Caco-2 (cell line): Measurements from ENCODE around the gene TEX22. TPM values are rescaled to one million over a fixed set of nuclear protein-coding genes. Genes with fewer than 3 reads are reported as not detected.
A peak's percentile ranks its signal among the peaks of the same experiment; 100 is the strongest.

ENCODE experiments used
- BruUV-seq: library from RNA; stranded (reverse); fragments of 400-500 nt; replicated peaks from 2 replicates; lab custom pipeline; 2021; lab: Mats Ljungman, UMichigan
- CTCF ChIA-PET: fragments of 300-600 bp; sonication (Branson Sonifier 250); formaldehyde crosslinking; loops from one replicate; lab custom pipeline; 2022; ENCODE audit warnings: antibody characterized with exemption; lab: Charles Lee
- POLR2A ChIA-PET: fragments of 300-600 bp; sonication (Branson Sonifier 250); formaldehyde crosslinking; loops from one replicate; lab custom pipeline; 2022; ENCODE audit warnings: antibody characterized with exemption; lab: Charles Lee
- DNase-seq, 2 experiments: peaks; one replicate each; pipeline versions ENCODE4 v3.0.0 to v3.0.0-alpha.2; 2020 to 2022
- H3K27me3 ChIP-seq: replicated peaks from 2 replicates; pipeline ENCODE4 v1.6.0; 2011; ENCODE audit warnings: low read length; ENCODE audit not compliant: control insufficient read depth, insufficient read depth
- H3K36me3 ChIP-seq: 2 replicates; pipeline ENCODE4 v1.5.1; 2011; ENCODE audit warnings: low read length; ENCODE audit not compliant: control insufficient read depth, insufficient read depth
- H3K4me1 ChIP-seq: fragments of 250-450 bp; sonication (Bioruptor Pico); 2 replicates; pipeline ENCODE4 v1.5.1; 2020; ENCODE audit warnings: mild to moderate bottlenecking
- H3K4me3 ChIP-seq: 2 replicates; pipeline ENCODE4 v1.5.1; 2011; ENCODE audit warnings: low read depth, mild to moderate bottlenecking, control low read depth, low read length
- H3K9me3 ChIP-seq: fragments of 250-450 bp; sonication (Bioruptor Pico); 2 replicates; pipeline ENCODE4 v1.5.1; 2020; ENCODE audit warnings: mild to moderate bottlenecking, moderate library complexity
- H3K27ac Mint-ChIP-seq: one replicate; pipeline ENCODE4 v1.8.0; 2022; ENCODE audit warnings: mixed read lengths; ENCODE audit not compliant: unreplicated experiment
- H3K27me3 Mint-ChIP-seq: one replicate; pipeline ENCODE4 v1.8.0; 2022; ENCODE audit warnings: mixed read lengths; ENCODE audit not compliant: insufficient read depth, unreplicated experiment
- H3K36me3 Mint-ChIP-seq: one replicate; pipeline ENCODE4 v1.8.0; 2022; ENCODE audit warnings: mild to moderate bottlenecking, mixed read lengths; ENCODE audit not compliant: insufficient read depth, unreplicated experiment
- H3K4me1 Mint-ChIP-seq: one replicate; pipeline ENCODE4 v1.8.0; 2022; ENCODE audit warnings: low read depth, mixed read lengths; ENCODE audit not compliant: unreplicated experiment
- H3K4me3 Mint-ChIP-seq: one replicate; pipeline ENCODE4 v1.8.0; 2022; ENCODE audit warnings: mild to moderate bottlenecking, moderate library complexity, mixed read lengths; ENCODE audit not compliant: unreplicated experiment
- H3K9me3 Mint-ChIP-seq: one replicate; pipeline ENCODE4 v1.8.0; 2022; ENCODE audit warnings: mixed read lengths; ENCODE audit not compliant: unreplicated experiment
- intact Hi-C: fragments of 100-400 bp; cut with micrococcal nuclease; formaldehyde crosslinking; loops from one replicate; pipeline ENCODE4 v1.10.0; 2022; ENCODE audit not compliant: unreplicated experiment
- total RNA-seq: library from RNA; stranded (reverse); gene quantifications from 2 replicates; pipeline ENCODE4 v1.2.3, GENCODE V29; 2022
- TF ChIP-seq, protein P1 (sequence below), 2 experiments: fragments of 200-600 bp in 1 of 2; IDR thresholded peaks; 1 replicate in 1 of 2; 2 replicates in 1 of 2; pipeline versions ENCODE4 v1.5.1 to v1.8.0; 2011 to 2022; ENCODE audit warnings: antibody characterized with exemption in 1 of 2, control low read depth in 1 of 2, inconsistent platforms in 1 of 2, low read depth in 1 of 2, low read length in 1 of 2, mild to moderate bottlenecking in 1 of 2, moderate library complexity in 1 of 2; ENCODE audit not compliant: insufficient read depth in 1 of 2, severe bottlenecking in 1 of 2, unreplicated experiment in 1 of 2

The TEX22 gene
- total RNA-seq, 1 experiment from 2014 or later: 0.86 TPM

DNA sequence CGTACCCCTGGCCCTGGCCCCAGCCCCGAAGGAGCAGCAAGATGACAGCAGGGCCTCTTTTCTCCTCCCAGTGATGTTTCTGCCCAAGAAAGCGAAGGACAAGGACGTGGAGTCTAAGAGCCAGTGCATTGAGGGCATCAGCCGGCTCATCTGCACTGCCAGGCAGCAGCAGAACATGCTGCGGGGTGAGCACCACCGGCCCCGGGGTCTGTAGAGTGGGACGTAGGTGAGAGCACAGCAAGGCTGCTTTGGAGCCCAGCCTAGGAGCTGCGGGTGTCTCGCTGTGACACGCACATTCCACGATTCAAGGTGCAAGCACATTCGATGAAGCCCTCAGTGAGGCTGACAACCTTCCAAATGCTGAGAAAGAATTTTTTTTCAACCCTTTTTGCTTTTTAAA is 5.2 kb upstream of the TEX22 start:
- intact Hi-C loops: no loop called here
- POLR2A ChIA-PET: no interaction called here
- no TSS peak for BruUV-seq
- H3K36me3 ChIP-seq: no peaks in the 10 kb centered on the region
- peaks cover 6% of the 10 kb centered on the region; the same call in 1 of the 2 replicates for H3K4me1 ChIP-seq
- TF ChIP-seq, protein P1, sequence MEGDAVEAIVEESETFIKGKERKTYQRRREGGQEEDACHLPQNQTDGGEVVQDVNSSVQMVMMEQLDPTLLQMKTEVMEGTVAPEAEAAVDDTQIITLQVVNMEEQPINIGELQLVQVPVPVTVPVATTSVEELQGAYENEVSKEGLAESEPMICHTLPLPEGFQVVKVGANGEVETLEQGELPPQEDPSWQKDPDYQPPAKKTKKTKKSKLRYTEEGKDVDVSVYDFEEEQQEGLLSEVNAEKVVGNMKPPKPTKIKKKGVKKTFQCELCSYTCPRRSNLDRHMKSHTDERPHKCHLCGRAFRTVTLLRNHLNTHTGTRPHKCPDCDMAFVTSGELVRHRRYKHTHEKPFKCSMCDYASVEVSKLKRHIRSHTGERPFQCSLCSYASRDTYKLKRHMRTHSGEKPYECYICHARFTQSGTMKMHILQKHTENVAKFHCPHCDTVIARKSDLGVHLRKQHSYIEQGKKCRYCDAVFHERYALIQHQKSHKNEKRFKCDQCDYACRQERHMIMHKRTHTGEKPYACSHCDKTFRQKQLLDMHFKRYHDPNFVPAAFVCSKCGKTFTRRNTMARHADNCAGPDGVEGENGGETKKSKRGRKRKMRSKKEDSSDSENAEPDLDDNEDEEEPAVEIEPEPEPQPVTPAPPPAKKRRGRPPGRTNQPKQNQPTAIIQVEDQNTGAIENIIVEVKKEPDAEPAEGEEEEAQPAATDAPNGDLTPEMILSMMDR (IDR thresholded peaks at IDR 0.05; ENCODE audit: insufficient read depth in 1 of 2, low read depth in 1 of 2, low read length in 1 of 2, severe bottlenecking in 1 of 2, unreplicated experiment in 1 of 2): no peak
- H3K27me3 ChIP-seq: no peaks in the 10 kb centered on the region
- H3K9me3 ChIP-seq: no peaks in the 10 kb centered on the region
- no peak overlapping the region for H3K27ac Mint-ChIP-seq
- H3K36me3 Mint-ChIP-seq: peaks cover 13% of the 10 kb centered on the region
- H3K9me3 Mint-ChIP-seq: no peaks in the 10 kb centered on the region
- CTCF ChIA-PET: no interaction called here
- H3K4me3 ChIP-seq: no peak overlapping the region
- DNase-seq: peak in 1 of 2 experiments; percentile 15
- H3K4me3 Mint-ChIP-seq: no peak overlapping the region
- H3K4me1 Mint-ChIP-seq: no peaks in the 10 kb centered on the region
- H3K27me3 Mint-ChIP-seq: no peaks in the 10 kb centered on the region

DNA sequence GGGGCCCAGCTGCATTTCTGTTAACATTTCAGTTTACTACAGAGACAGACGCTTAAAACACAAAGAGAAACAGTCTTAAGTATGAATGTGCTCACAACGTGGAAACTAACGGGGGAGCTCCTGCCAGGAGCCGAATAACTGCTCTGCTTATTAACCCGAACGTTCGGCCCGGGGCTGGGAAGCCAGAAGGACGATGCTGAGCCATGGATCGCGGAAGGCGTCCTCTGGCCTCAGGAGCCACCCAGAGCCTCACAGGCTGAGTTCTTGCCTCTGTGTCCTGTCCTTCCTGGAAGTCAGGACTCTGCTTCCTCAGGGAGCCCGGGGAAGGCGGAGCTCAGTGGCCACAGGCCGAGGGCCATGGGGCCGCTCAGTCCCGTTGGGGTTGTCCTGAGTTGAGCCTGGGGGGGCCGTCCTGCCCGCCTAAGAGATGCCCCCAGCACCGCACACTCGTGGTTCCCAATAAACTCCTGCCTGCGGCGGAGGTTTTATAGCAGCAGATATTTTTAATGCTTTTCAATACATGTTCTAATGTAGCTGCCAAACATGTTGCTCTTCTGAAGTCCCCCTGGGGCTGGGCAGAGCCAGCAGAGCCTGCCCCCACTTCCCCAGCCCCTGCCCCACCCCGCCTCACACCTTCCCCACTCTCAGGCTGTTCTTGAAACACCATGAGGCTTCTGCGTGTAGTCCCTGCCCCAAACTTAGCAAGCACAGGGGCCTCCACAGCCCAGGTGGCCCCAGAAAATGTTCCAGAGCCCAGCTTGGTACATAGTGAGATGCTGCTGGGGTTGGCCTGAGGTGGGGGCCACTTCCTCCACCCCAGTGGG is 3.4 kb upstream of the TEX22 start:
- Mint-ChIP-seq H3K27me3 (no peaks in the 10 kb centered on the region), H3K4me1 (no peaks in the 10 kb centered on the region), H3K4me3 (no peak overlapping the region), H3K9me3 (no peaks in the 10 kb centered on the region), H3K27ac (no peak overlapping the region), H3K36me3 (peaks cover 9% of the 10 kb centered on the region)
- BruUV-seq: no TSS peak
- POLR2A ChIA-PET: no interaction called here
- TF ChIP-seq, protein P1 (IDR thresholded peaks at IDR 0.05; ENCODE audit: insufficient read depth in 1 of 2, low read depth in 1 of 2, low read length in 1 of 2, severe bottlenecking in 1 of 2, unreplicated experiment in 1 of 2): no peak
- H3K4me3 ChIP-seq: no peak overlapping the region
- H3K36me3 ChIP-seq: peaks cover 1% of the 10 kb centered on the region; the same call in 1 of the 2 replicates
- CTCF ChIA-PET: interaction anchor here (0.6 kb wide), 1 partner anchor 562 kb away, joined by 3 read pairs; no protein-coding TSS in a partner anchor
- peak in 1 of 2 experiments; percentile 28 for DNase-seq
- peaks cover 6% of the 10 kb centered on the region; the same call in 1 of the 2 replicates for H3K4me1 ChIP-seq
- H3K27me3 ChIP-seq: no peaks in the 10 kb centered on the region
- intact Hi-C loops: no loop called here
- H3K9me3 ChIP-seq: no peaks in the 10 kb centered on the region

DNA sequence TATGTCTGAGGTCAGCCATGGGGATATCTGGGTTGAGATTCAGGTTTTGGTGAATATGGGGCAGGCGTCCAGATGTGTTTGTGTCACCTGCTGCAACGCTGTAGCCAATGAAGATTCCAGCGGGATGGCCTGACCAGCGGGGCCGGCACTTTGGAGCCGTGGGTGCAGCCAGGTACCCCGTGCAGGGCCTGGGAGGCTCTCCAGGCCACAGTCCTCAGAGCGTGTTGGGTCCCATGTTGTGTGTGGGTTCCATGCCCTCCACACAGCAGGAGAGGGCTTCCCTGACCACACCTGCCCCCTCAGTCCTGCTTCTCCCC is 2.8 kb upstream of the TEX22 start:
- Histone ChIP-seq H3K4me1 (peaks cover 6% of the 10 kb centered on the region; the same call in 1 of the 2 replicates), H3K9me3 (no peaks in the 10 kb centered on the region), H3K27me3 (no peaks in the 10 kb centered on the region), H3K4me3 (no peak overlapping the region), H3K36me3 (peaks cover 4% of the 10 kb centered on the region)
- POLR2A ChIA-PET: no interaction called here
- CTCF ChIA-PET: no interaction called here
- TF ChIP-seq, protein P1 (IDR thresholded peaks at IDR 0.05; ENCODE audit: insufficient read depth in 1 of 2, low read depth in 1 of 2, low read length in 1 of 2, severe bottlenecking in 1 of 2, unreplicated experiment in 1 of 2): no peak
- Mint-ChIP-seq H3K4me1 (no peaks in the 10 kb centered on the region), H3K9me3 (peaks cover 5% of the 10 kb centered on the region), H3K27me3 (no peaks in the 10 kb centered on the region), H3K4me3 (no peak overlapping the region), H3K36me3 (peaks cover 15% of the 10 kb centered on the region), H3K27ac (no peak overlapping the region)
- DNase-seq: no peak
- intact Hi-C loops: no loop called here
- BruUV-seq: no TSS peak
